ENCODE measurements around the gene ZNF672. TPM values are rescaled to one million over a fixed set of nuclear protein-coding genes. Genes with fewer than 3 reads are reported as not detected.

Gene ZNF672
- total RNA-seq, 1 donor from 2014 or later, result 39.8 TPM

DNA sequence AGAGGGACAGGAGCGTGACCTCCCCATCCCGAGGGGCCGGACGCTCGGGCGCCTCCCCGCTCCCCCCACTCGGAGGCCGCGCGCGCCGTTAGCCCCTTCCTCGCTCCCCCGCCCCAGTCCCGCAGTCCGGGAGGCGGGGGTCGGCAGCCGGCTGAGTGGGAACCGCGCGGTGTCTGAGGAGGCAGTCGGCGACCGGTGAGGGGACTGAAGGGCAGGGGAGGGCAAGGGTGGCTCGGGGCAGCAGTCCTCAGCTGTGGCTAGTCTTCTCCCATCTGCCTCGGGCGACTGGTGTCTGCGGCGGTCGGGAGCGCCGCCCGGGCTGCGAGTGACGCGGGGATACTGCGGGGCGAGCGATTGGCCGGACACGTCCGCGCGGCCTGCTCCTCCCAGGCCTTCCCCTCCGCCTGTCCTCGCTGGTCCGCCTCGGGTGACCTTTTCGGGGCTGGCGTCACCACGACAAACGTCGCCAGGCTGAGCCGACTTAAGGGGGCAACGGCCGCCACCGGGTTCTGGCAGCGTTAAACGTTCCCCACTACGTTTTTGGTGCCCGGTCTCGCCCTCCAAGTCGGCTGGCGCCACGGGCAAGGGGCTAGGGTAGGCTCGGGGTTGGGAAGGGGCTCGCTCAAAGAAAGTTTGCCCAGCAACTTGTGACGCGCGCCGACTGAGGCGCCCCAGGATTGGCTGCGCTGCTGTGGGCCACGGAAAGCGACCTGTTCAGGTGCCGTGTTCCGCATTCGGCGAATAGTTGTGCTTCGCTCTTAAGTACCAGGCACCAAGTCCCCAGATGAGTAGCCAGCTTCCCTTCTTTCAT is 538 bp downstream of the ZNF672 start:
- Histone ChIP-seq H3K27ac (peak overlapping the region; percentile 100), H3K9me3 (no peaks in the 10 kb centered on the region), H3K27me3 (ENCODE audit: low read depth) (no peaks in the 10 kb centered on the region), H3K4me3 (peak overlapping the region; percentile 83), H3K4me1 (peaks cover 46% of the 10 kb centered on the region), H3K36me3 (peaks cover 6% of the 10 kb centered on the region)
- TF ChIP-seq, protein P1, sequence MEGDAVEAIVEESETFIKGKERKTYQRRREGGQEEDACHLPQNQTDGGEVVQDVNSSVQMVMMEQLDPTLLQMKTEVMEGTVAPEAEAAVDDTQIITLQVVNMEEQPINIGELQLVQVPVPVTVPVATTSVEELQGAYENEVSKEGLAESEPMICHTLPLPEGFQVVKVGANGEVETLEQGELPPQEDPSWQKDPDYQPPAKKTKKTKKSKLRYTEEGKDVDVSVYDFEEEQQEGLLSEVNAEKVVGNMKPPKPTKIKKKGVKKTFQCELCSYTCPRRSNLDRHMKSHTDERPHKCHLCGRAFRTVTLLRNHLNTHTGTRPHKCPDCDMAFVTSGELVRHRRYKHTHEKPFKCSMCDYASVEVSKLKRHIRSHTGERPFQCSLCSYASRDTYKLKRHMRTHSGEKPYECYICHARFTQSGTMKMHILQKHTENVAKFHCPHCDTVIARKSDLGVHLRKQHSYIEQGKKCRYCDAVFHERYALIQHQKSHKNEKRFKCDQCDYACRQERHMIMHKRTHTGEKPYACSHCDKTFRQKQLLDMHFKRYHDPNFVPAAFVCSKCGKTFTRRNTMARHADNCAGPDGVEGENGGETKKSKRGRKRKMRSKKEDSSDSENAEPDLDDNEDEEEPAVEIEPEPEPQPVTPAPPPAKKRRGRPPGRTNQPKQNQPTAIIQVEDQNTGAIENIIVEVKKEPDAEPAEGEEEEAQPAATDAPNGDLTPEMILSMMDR (IDR thresholded peaks at IDR 0.05), result no peak
- peak; percentile 94 for DNase-seq
- intact Hi-C loops (cut with DNase I), result no loop called here
- peak; percentile 90 for ATAC-seq

GRCh38 chr1:248839168-248839555 is 1.1 kb downstream of the ZNF672 start:
- intact Hi-C loops (cut with DNase I), result no loop called here
- Histone ChIP-seq H3K27me3 (ENCODE audit: low read depth) (no peaks in the 10 kb centered on the region), H3K4me3 (peak overlapping the region; percentile 83), H3K36me3 (peaks cover 6% of the 10 kb centered on the region), H3K27ac (peak overlapping the region; percentile 100), H3K9me3 (no peaks in the 10 kb centered on the region), H3K4me1 (peaks cover 46% of the 10 kb centered on the region)
- TF ChIP-seq, protein P1 (IDR thresholded peaks at IDR 0.05), result no peak
- ATAC-seq (no peak), DNase-seq (no peak)

- H3K27ac ChIP-seq, result no peak overlapping the region
- no peak for ATAC-seq
Observed at GRCh38 chr1:248840946-248841345, 2.9 kb downstream of the ZNF672 start.

DNA sequence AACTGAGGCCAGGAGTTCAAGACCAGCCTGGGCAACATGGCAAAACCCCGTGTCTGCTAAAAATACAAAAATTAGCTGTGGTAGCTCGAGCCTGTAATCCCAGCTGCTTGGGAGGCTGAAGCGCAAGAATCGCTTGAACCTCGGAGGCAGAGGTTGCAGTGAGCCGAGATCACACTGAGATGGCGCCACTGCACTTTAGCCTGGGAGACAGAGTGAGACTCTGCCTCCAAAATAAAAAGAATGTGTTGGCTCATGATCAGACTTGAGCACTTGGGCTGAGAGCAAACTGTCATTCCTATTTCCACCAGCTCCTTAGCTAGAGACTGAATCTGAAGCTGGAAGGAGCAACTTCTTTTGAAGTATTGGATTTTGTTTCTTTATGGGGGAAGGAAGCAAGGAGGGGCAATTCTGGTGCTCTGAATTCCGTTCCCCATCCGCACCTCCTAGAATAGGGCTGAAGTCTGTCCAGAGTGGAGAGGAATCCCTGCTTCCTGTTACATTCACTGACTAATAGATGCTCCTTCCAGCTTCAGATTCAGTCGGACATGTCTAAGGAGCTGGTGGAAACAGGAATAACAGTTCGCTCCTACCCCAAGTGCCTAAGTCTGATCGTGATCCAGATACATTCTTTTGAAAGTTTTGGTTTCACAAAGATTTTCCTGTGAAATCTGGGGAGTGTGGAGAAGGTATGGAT is 3.8 kb downstream of the ZNF672 start:
- TF ChIP-seq, protein P1 (IDR thresholded peaks at IDR 0.05), result peak; percentile 58
- Histone ChIP-seq H3K27ac (peak overlapping the region; percentile 31), H3K4me1 (peaks cover 46% of the 10 kb centered on the region), H3K4me3 (no peak overlapping the region), H3K27me3 (ENCODE audit: low read depth) (no peaks in the 10 kb centered on the region), H3K9me3 (no peaks in the 10 kb centered on the region), H3K36me3 (peaks cover 31% of the 10 kb centered on the region)
- intact Hi-C loops (cut with DNase I), result no loop called here
- no peak for ATAC-seq
- peak; percentile 60 for DNase-seq

More at GRCh38 chr1:248840946-248841345, 2.9 kb downstream of the ZNF672 start:
- Histone ChIP-seq H3K36me3 (peaks cover 22% of the 10 kb centered on the region), H3K27me3 (ENCODE audit: low read depth) (no peaks in the 10 kb centered on the region), H3K4me1 (peaks cover 46% of the 10 kb centered on the region), H3K9me3 (no peaks in the 10 kb centered on the region), H3K4me3 (no peak overlapping the region)
- TF ChIP-seq, protein P1 (IDR thresholded peaks at IDR 0.05), result no peak
- intact Hi-C loops (cut with DNase I), result no loop called here
- DNase-seq, result no peak

DNA sequence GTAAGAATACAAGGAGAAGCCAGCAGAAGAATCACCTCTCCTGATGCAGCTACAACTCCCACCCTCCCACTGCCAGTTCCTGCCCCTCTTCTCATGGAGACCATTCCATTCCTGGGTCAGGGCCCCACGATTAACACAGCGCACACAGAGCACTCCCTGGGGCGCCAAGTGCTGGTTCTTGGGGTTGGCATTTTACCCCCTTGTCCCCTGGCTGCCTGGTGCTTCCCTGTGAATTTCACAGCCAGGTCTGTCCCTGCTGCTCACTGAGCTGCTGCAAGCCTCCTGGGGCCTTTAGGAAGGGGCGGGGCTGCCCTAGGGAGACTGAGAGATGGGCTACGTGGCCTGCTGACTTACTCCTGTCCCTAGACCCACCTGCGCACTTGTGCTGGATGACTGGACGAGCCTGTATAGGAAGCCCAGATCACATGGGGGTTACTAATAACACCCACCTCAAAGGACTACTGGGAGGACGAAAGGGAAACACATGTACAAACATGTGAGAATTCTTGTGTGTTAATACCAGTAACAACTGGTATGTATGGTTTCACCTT is 4.8 kb downstream of the ZNF672 start:
- Histone ChIP-seq H3K4me3 (no peak overlapping the region), H3K36me3 (peaks cover 41% of the 10 kb centered on the region), H3K27me3 (ENCODE audit: low read depth) (no peaks in the 10 kb centered on the region), H3K4me1 (peaks cover 38% of the 10 kb centered on the region), H3K9me3 (no peaks in the 10 kb centered on the region), H3K27ac (peak overlapping the region; percentile 31)
- no peak for ATAC-seq
- intact Hi-C loops (cut with DNase I), result no loop called here
- no peak for DNase-seq
- TF ChIP-seq, protein P1 (IDR thresholded peaks at IDR 0.05), result no peak
